ENCODE data around the gene DENND5B. TPM values are rescaled to one million over a fixed set of nuclear protein-coding genes. Genes with fewer than 3 reads are reported as not detected.
"Not testable (repeated sequence)": the region's sequence is repeated elsewhere in the genome, so short reads cannot be mapped to it uniquely, and the experiment has no call there.

The DENND5B gene
- total RNA-seq, 4 donors from 2014 or later = 1.6 to 9.7 (median 5.8) TPM

DNA sequence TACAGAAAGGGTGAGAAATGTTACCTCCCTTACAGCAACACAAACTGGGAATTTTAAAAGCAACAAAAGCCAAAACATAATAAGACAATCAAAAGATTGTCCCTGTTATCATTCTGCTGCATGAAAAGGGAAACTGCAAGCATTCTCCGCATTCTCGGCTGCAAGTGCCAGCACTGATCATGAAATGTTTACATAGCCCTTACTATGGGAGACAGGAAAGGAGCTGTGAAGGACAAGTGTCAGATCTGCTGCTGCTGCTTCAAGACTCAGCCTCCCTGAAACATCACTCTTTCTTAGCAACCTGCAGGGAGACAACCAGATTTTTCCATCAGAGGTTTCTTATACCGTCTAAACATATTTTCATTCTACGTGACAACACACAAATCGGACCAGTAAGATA lies 20.1 kb downstream of the DENND5B start:
- Histone ChIP-seq H3K36me3 (no peaks in the 10 kb centered on the region), H3K27ac (no peak overlapping the region), H3K27me3 (no peaks in the 10 kb centered on the region), H3K4me1 (no peaks in the 10 kb centered on the region), H3K4me3 (no peak overlapping the region), H3K9me3 (no peaks in the 10 kb centered on the region)
- 67% methylated on average over 5 of the region's 5 CpGs for WGBS
- TF ChIP-seq POLR2A (IDR thresholded peaks at IDR 0.05) (no peak), POLR2AphosphoS5 (IDR thresholded peaks at IDR 0.05) (no peak), EP300 (IDR thresholded peaks at IDR 0.05) (no peak), CTCF (IDR thresholded peaks at IDR 0.05) (no peak)
- DNase-seq (ENCODE audit: low spot score in 2 of 2) = no peak

DNA sequence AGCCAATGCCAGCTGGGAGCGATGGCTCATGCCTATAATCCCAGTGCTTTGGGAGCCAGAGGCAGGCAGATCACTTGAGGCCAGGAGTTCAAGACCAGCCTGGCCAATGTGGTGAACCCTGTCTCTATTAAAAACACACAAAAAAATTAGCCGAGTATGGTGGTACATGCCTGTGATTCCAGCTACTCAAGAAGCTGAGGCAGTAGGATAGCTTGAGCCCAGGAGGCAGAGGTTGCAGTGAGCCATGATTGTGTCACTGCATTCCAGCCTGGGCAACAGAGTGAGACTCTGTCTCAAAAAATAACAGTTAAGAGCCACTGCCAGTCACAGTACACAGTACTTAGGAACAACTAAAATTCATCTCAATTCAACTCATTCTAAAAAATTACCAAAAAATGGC lies 21.4 kb downstream of the DENND5B start:
- DNase-seq (ENCODE audit: low spot score in 2 of 2); H3K4me1 ChIP-seq; H3K27ac ChIP-seq; H3K36me3 ChIP-seq; H3K4me3 ChIP-seq; H3K9me3 ChIP-seq; H3K27me3 ChIP-seq: not testable (repeated sequence)
- WGBS = 93% methylated on average over 2 of the region's 2 CpGs

DNA sequence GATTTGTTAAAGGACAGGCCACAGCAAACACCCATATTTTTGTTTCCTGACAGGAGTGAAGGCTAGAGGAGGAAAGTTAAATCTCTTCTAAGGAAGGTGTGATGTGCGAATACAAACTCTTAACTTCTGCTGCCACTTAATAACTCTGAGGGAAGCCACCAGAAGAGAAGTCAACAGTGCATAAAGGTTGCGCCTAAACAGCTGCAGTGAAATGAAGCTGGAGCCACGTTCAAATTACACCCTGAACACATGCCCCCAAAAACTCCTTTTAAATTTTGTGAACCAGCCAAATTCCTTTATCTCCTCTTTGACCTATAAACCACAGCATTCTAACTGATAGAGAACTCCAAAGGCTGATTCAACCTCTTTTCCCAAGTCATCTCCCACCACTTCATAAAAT lies 22.4 kb downstream of the DENND5B start:
- Histone ChIP-seq H3K4me1 (no peaks in the 10 kb centered on the region), H3K27ac (no peak overlapping the region), H3K36me3 (no peaks in the 10 kb centered on the region), H3K27me3 (no peaks in the 10 kb centered on the region), H3K9me3 (no peaks in the 10 kb centered on the region), H3K4me3 (no peak overlapping the region)
- TF ChIP-seq EP300 (IDR thresholded peaks at IDR 0.05) (no peak), POLR2AphosphoS5 (IDR thresholded peaks at IDR 0.05) (no peak), CTCF (IDR thresholded peaks at IDR 0.05) (no peak), POLR2A (IDR thresholded peaks at IDR 0.05) (no peak)
- DNase-seq (ENCODE audit: low spot score in 2 of 2) = no peak
- 88% methylated on average over 3 of the region's 3 CpGs for whole genome bisulfite sequencing

DNA sequence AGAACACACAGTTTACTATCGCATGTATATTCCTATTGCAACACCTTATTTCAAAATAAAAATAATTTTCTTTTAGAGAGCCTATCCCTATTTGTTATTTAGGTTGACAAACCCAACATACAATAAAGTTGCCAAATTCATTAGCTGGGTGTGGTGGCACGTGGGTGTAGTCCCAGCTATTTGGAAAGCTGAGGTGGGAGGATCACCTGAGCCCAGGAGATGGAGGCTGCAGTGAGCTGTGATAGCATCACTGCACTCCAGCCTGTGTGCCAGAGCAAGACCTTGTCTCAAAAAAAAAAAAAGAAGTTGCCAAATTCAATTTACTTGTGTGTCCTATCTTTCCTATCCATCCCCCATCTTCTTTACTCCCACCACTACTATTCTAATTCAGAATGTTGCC lies 23.9 kb downstream of the DENND5B start:
- Histone ChIP-seq H3K27me3 (no peaks in the 10 kb centered on the region), H3K9me3 (no peaks in the 10 kb centered on the region), H3K27ac (no peak overlapping the region), H3K4me3 (no peak overlapping the region), H3K36me3 (no peaks in the 10 kb centered on the region), H3K4me1 (no peaks in the 10 kb centered on the region)
- no peak for DNase-seq (ENCODE audit: low spot score in 2 of 2)
- WGBS = 54% methylated on average over 2 of the region's 2 CpGs
- TF ChIP-seq CTCF (IDR thresholded peaks at IDR 0.05) (no peak), EP300 (IDR thresholded peaks at IDR 0.05) (no peak), POLR2A (IDR thresholded peaks at IDR 0.05) (no peak), POLR2AphosphoS5 (IDR thresholded peaks at IDR 0.05) (no peak)

DNA sequence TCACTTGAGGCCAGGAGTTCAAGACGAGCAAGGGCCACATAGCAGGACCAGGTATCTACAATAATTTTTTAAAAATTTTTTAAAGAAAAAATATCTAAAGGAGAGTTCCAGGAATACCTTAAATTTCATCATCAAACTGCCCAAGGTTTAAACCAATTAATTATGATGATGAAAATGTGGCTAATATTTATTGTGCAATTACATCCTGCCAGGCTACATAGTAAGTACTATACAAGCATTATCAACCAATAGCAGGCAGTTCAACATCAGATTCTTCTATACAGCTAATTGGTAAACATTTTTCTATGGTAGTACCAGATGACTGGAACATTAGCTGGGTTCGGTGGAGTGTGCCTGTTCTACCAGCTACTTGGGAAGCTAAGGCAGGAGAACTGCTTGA lies 24.4 kb downstream of the DENND5B start:
- Histone ChIP-seq H3K4me1 (no peaks in the 10 kb centered on the region), H3K36me3 (no peaks in the 10 kb centered on the region), H3K27ac (no peak overlapping the region), H3K4me3 (no peak overlapping the region), H3K27me3 (no peaks in the 10 kb centered on the region), H3K9me3 (no peaks in the 10 kb centered on the region)
- no peak for DNase-seq (ENCODE audit: low spot score in 2 of 2)
- 88% methylated on average over 2 of the region's 2 CpGs for WGBS
- TF ChIP-seq CTCF (IDR thresholded peaks at IDR 0.05) (no peak), POLR2A (IDR thresholded peaks at IDR 0.05) (no peak), POLR2AphosphoS5 (IDR thresholded peaks at IDR 0.05) (no peak), EP300 (IDR thresholded peaks at IDR 0.05) (no peak)

GRCh38 chr12:31562594-31563328 lies 28.2 kb downstream of the DENND5B start:
- Histone ChIP-seq H3K27ac (no peak overlapping the region), H3K4me3 (no peak overlapping the region), H3K4me1 (no peaks in the 10 kb centered on the region), H3K27me3 (no peaks in the 10 kb centered on the region), H3K36me3 (no peaks in the 10 kb centered on the region), H3K9me3 (no peaks in the 10 kb centered on the region)
- WGBS = 81% methylated on average over 5 of the region's 5 CpGs
- no peak for DNase-seq (ENCODE audit: low spot score in 2 of 2)
- no peak for TF ChIP-seq CTCF (IDR thresholded peaks at IDR 0.05)
- TF ChIP-seq EP300 (IDR thresholded peaks at IDR 0.05) = no peak
- TF ChIP-seq POLR2AphosphoS5 (IDR thresholded peaks at IDR 0.05) = no peak
- TF ChIP-seq POLR2A (IDR thresholded peaks at IDR 0.05) = no peak

Data from suprapubic skin (tissue), 4 donors.